ENCODE data around the gene SSH2. TPM values are rescaled to one million over a fixed set of nuclear protein-coding genes. Genes with fewer than 3 reads are reported as not detected.

SSH2 gene
- total RNA-seq, 1 experiment from 2014 or later: 14.6 TPM

GRCh38 chr17:29846298-29846697 is 83.7 kb downstream of the SSH2 start:
- H3K9me3 ChIP-seq (ENCODE audit: control insufficient read depth, low read depth, low read length): no peaks in the 10 kb centered on the region
- no peaks in the 10 kb centered on the region for H3K79me2 ChIP-seq (ENCODE audit: insufficient read depth, low read length)
- H3K27me3 Mint-ChIP-seq (ENCODE audit: low read depth): no peaks in the 10 kb centered on the region
- H2BK120ac ChIP-seq (ENCODE audit: low read depth, low read length, poor library complexity, severe bottlenecking): no peak overlapping the region
- no CpG with 5 or more reads among the region's 2 CpGs for WGBS (ENCODE audit: extremely low coverage, insufficient read length, low lambda C conversion rate)
- no peak overlapping the region for H3K9ac ChIP-seq (ENCODE audit: extremely low read depth, insufficient read length, low read length)
- H3K4me2 ChIP-seq (ENCODE audit: insufficient read depth, insufficient read length, low read length): no peak overlapping the region
- H3K27ac Mint-ChIP-seq: no peak overlapping the region
- no peak overlapping the region for H3K14ac ChIP-seq (ENCODE audit: insufficient read depth, low read length)
- peaks cover 17 to 21% of the 10 kb centered on the region in 2 experiments for H3K4me1 Mint-ChIP-seq
- H3K36me3 Mint-ChIP-seq (ENCODE audit: insufficient read depth in 1 of 3, low read depth in 3 of 3): no peaks in the 10 kb centered on the region; a peak in 1 of 7 replicates
- no peak for DNase-seq
- no peaks in the 10 kb centered on the region for H3K4me1 ChIP-seq (ENCODE audit: insufficient read depth, low read length)
- H3T11ph ChIP-seq (ENCODE audit: low read length): no peak overlapping the region
- no peak overlapping the region for H4K8ac ChIP-seq (replicated peaks; ENCODE audit: insufficient read length, low read depth, low read length)
- H3K27me3 ChIP-seq (ENCODE audit: insufficient read depth, low read length): no peaks in the 10 kb centered on the region
- H3K23me2 ChIP-seq (ENCODE audit: insufficient read length, low read depth, low read length, poor library complexity, severe bottlenecking): no peaks in the 10 kb centered on the region
- no peak overlapping the region for H3K4ac ChIP-seq (ENCODE audit: low read depth, low read length)
- H2BK20ac ChIP-seq (ENCODE audit: low read depth, low read length, poor library complexity, severe bottlenecking): no peak overlapping the region
- no peak overlapping the region for H3K23ac ChIP-seq (ENCODE audit: insufficient read length, low read depth, low read length)
- H3K18ac ChIP-seq (ENCODE audit: insufficient read length, low read depth, low read length): no peak overlapping the region
- H2AFZ ChIP-seq (ENCODE audit: low read length): no peak overlapping the region
- no peak overlapping the region for H2BK5ac ChIP-seq (ENCODE audit: insufficient read length, low read length)
- no peak overlapping the region for H2BK12ac ChIP-seq (ENCODE audit: insufficient read length, low read depth, low read length)
- no peak for TF ChIP-seq CTCF (conservative IDR thresholded peaks at IDR 0.05)
- no peaks in the 10 kb centered on the region; a peak in 1 of 5 replicates for H3K9me3 Mint-ChIP-seq
- no peak overlapping the region for H3K4me3 Mint-ChIP-seq
- no peak overlapping the region for H2BK15ac ChIP-seq (ENCODE audit: low read depth, low read length)
- H3K27ac ChIP-seq (ENCODE audit: insufficient read length, low read depth, low read length): no peak overlapping the region
- no peaks in the 10 kb centered on the region for H4K20me1 ChIP-seq (ENCODE audit: control insufficient read depth, insufficient read depth, insufficient read length)
- H2AK5ac ChIP-seq (ENCODE audit: insufficient read length, low read length): no peak overlapping the region
- no peak overlapping the region for H3K56ac ChIP-seq (ENCODE audit: insufficient read length, low read depth, low read length)
- H4K5ac ChIP-seq (ENCODE audit: insufficient read length, low read depth, low read length): no peak overlapping the region
- no peaks in the 10 kb centered on the region for H3K79me1 ChIP-seq (ENCODE audit: insufficient read depth, low read depth, low read length, poor library complexity, severe bottlenecking)
- H4K91ac ChIP-seq (ENCODE audit: insufficient read length, low read depth, low read length): no peak overlapping the region

Data from H9 (cell line).